HG02943 (cell line): ENCODE data around the gene ZBTB47.

Experiments
- ATAC-seq: cut with Tn5 transposase; IDR thresholded peaks from one replicate; pipeline ENCODE4 v1.9.1; 2021; ENCODE audit warnings: mild to moderate bottlenecking, low read depth, moderate library complexity; ENCODE audit not compliant: unreplicated experiment

The ZBTB47 gene

GRCh38 chr3:42696356-42697288 is 43.1 kb downstream of the ZBTB47 start:
- no peak for ATAC-seq

- ATAC-seq, result no peak
These were observed 44.0 kb downstream of the ZBTB47 start for GRCh38 chr3:42697289-42698051.

- no peak for ATAC-seq
These were observed 44.9 kb downstream of the ZBTB47 start for GRCh38 chr3:42698216-42698910.

GRCh38 chr3:42698911-42699230 is 45.4 kb downstream of the ZBTB47 start:
- no peak for ATAC-seq

GRCh38 chr3:42699511-42699971 is 46.0 kb downstream of the ZBTB47 start:
- no peak for ATAC-seq

- no peak for ATAC-seq
These were observed 47.1 kb downstream of the ZBTB47 start for GRCh38 chr3:42700366-42701288.

GRCh38 chr3:42701371-42702065 is 48.0 kb downstream of the ZBTB47 start:
- ATAC-seq, result no peak

GRCh38 chr3:42702066-42702951 is 48.8 kb downstream of the ZBTB47 start, which contains the start of gene HHATL:
Gene HHATL, minus strand, starts transcription at chr3:42702798. Its CDS starts 1,972 bp downstream, at chr3:42700826.
- no peak for ATAC-seq

- ATAC-seq, result no peak
These were observed 49.6 kb downstream of the ZBTB47 start for GRCh38 chr3:42702982-42703694.

GRCh38 chr3:42703695-42704025 is 50.2 kb downstream of the ZBTB47 start:
- ATAC-seq, result no peak

GRCh38 chr3:42704136-42704841 is 50.8 kb downstream of the ZBTB47 start:
- ATAC-seq, result no peak

- ATAC-seq, result no peak
These were observed 51.7 kb downstream of the ZBTB47 start for GRCh38 chr3:42705058-42705767.

- no peak for ATAC-seq
These were observed 52.6 kb downstream of the ZBTB47 start for GRCh38 chr3:42705962-42706585.

GRCh38 chr3:42706721-42707619 is 53.5 kb downstream of the ZBTB47 start:
- ATAC-seq, result no peak
